K562 (cell line): ENCODE data around the gene KAZALD1. TPM values are rescaled to one million over a fixed set of nuclear protein-coding genes. Genes with fewer than 3 reads are reported as not detected.
A peak's percentile ranks its signal among the peaks of the same experiment; 100 is the strongest.

Experiments
- TRIM25 ChIP-seq: fragments of 450-650 bp; IDR thresholded peaks from 2 replicates; pipeline ENCODE4 v1.7.0; 2016; ENCODE audit warnings: borderline replicate concordance
- ZNF24 ChIP-seq: fragments of 450-650 bp; IDR thresholded peaks from 2 replicates; pipeline ENCODE4 v1.6.1; 2016
- polyA plus RNA-seq, 8 experiments: library from polyadenylated mRNA; depleted of rRNA in 4 of 8; stranded (reverse) in 5 of 8; unstranded in 3 of 8; fragments of >200 nt; fragmentation: Nextera tagmentation in 2 of 8; fragmentation: Illumina TruSeq in 1 of 8; extraction: Ambion mirVana in 2 of 8; extraction: Trizol in 1 of 8; gene quantifications; 2 replicates each; pipeline versions ENCODE4 v1.2.1 to v1.2.3, GENCODE V29; 2011 to 2014; ENCODE audit warnings: inconsistent platforms in 1 of 8, missing spikeins in 1 of 8
- total RNA-seq, 7 experiments: library from RNA; depleted of rRNA in 6 of 7; stranded (reverse); fragments of >200 nt in 6 of 7; fragmentation: Illumina TruSeq in 2 of 7; extraction: Trizol in 2 of 7; gene quantifications; 2 replicates each; pipeline versions ENCODE4 v1.2.1 to v1.2.3, GENCODE V29; 2011 to 2021; ENCODE audit warnings: low replicate concordance in 1 of 7
- TF ChIP-seq, protein P1 (sequence below): IDR thresholded peaks from 3 replicates; pipeline ENCODE4 v1.6.1; 2011; ENCODE audit warnings: borderline replicate concordance, mild to moderate bottlenecking, moderate library complexity; ENCODE audit not compliant: insufficient read length; ENCODE audit errors: extremely low read depth
- TF ChIP-seq, protein P2 (sequence below): fragments of 150-350 bp; IDR thresholded peaks from 2 replicates; pipeline ENCODE4 v1.6.1; 2014; ENCODE audit warnings: low read depth, mild to moderate bottlenecking, low read length, borderline replicate concordance
- TF ChIP-seq, protein P3 (sequence below): fragments of 450-650 bp; formaldehyde crosslinking; IDR thresholded peaks from 2 replicates; pipeline ENCODE4 v1.4.0; 2020; ENCODE audit warnings: mild to moderate bottlenecking, mixed read lengths

The KAZALD1 gene
- total and polyA plus RNA-seq, 9 of the 15 experiments (the other 6 are each of a cell fraction or from before 2014, with no cell fraction given), result 0.15 to 10.0 (median 4.9) TPM

DNA sequence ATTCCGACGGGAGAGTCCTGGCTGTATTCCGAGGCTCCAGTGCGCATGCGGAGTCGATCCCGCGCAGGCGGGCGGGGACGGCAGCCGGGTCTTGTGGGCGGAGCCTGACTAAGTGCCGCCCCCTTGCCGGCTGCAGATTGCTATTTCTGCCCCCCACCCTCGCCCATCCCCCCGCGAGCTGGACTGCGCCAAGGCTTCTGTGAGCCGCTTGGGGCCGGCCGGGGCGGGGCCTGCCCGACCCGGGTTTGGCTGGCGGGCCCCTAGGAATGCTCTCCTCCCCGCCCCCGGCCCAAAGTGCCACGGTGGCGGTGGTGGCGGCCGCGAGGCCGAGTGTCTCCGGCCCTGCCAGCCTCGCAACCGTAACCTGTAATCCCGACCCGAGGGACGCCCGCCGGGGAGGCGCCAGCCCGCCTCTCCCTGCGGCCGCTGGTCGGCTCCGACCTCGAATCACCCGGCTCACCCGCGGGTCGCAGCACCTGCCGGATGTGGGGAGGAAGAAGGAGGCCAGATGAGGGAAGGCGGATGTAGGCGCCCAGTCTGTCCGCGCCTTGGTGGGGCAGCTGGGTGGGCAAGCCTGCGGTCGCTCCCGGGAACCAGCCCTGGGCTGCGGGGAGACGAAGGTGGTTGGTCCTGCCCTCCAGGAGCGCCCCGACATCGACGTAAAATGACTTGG is 702 bp upstream of the KAZALD1 start (continued):
- TF ChIP-seq, protein P1, sequence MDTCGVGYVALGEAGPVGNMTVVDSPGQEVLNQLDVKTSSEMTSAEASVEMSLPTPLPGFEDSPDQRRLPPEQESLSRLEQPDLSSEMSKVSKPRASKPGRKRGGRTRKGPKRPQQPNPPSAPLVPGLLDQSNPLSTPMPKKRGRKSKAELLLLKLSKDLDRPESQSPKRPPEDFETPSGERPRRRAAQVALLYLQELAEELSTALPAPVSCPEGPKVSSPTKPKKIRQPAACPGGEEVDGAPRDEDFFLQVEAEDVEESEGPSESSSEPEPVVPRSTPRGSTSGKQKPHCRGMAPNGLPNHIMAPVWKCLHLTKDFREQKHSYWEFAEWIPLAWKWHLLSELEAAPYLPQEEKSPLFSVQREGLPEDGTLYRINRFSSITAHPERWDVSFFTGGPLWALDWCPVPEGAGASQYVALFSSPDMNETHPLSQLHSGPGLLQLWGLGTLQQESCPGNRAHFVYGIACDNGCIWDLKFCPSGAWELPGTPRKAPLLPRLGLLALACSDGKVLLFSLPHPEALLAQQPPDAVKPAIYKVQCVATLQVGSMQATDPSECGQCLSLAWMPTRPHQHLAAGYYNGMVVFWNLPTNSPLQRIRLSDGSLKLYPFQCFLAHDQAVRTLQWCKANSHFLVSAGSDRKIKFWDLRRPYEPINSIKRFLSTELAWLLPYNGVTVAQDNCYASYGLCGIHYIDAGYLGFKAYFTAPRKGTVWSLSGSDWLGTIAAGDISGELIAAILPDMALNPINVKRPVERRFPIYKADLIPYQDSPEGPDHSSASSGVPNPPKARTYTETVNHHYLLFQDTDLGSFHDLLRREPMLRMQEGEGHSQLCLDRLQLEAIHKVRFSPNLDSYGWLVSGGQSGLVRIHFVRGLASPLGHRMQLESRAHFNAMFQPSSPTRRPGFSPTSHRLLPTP, result no peak
- TF ChIP-seq, protein P2, sequence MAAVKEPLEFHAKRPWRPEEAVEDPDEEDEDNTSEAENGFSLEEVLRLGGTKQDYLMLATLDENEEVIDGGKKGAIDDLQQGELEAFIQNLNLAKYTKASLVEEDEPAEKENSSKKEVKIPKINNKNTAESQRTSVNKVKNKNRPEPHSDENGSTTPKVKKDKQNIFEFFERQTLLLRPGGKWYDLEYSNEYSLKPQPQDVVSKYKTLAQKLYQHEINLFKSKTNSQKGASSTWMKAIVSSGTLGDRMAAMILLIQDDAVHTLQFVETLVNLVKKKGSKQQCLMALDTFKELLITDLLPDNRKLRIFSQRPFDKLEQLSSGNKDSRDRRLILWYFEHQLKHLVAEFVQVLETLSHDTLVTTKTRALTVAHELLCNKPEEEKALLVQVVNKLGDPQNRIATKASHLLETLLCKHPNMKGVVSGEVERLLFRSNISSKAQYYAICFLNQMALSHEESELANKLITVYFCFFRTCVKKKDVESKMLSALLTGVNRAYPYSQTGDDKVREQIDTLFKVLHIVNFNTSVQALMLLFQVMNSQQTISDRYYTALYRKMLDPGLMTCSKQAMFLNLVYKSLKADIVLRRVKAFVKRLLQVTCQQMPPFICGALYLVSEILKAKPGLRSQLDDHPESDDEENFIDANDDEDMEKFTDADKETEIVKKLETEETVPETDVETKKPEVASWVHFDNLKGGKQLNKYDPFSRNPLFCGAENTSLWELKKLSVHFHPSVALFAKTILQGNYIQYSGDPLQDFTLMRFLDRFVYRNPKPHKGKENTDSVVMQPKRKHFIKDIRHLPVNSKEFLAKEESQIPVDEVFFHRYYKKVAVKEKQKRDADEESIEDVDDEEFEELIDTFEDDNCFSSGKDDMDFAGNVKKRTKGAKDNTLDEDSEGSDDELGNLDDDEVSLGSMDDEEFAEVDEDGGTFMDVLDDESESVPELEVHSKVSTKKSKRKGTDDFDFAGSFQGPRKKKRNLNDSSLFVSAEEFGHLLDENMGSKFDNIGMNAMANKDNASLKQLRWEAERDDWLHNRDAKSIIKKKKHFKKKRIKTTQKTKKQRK, result no peak
- TF ChIP-seq ZNF24 (peak; percentile 53; the same call in 1 of the 2 replicates), TRIM25 (no peak)
- TF ChIP-seq, protein P3, sequence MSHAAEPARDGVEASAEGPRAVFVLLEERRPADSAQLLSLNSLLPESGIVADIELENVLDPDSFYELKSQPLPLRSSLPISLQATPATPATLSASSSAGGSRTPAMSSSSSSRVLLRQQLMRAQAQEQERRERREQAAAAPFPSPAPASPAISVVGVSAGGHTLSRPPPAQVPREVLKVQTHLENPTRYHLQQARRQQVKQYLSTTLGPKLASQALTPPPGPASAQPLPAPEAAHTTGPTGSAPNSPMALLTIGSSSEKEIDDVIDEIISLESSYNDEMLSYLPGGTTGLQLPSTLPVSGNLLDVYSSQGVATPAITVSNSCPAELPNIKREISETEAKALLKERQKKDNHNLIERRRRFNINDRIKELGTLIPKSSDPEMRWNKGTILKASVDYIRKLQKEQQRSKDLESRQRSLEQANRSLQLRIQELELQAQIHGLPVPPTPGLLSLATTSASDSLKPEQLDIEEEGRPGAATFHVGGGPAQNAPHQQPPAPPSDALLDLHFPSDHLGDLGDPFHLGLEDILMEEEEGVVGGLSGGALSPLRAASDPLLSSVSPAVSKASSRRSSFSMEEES, result no peak
